DND-41 (cell line): ENCODE data around the gene PTGFRN.

Source experiments
- CTCF ChIP-seq: IDR thresholded peaks from 2 replicates; pipeline ENCODE4 v1.5.1; 2012; ENCODE audit warnings: borderline replicate concordance, low read length, moderate library complexity, mild to moderate bottlenecking; ENCODE audit not compliant: poor library complexity, severe bottlenecking; ENCODE audit errors: extremely low read depth
- EZH2 ChIP-seq: IDR thresholded peaks from 3 replicates; pipeline ENCODE4 v1.6.1; 2012; ENCODE audit warnings: borderline replicate concordance, low read depth, mild to moderate bottlenecking, moderate library complexity, low read length, inconsistent platforms; ENCODE audit not compliant: severe bottlenecking

- TF ChIP-seq CTCF (no peak), EZH2 (no peak)
Measured at GRCh38 chr1:117038236-117038635, 128.5 kb downstream of the PTGFRN start.
